LNCAP (cell line): ENCODE results near the gene RDH12.

ENCODE experiments used
- CTCF ChIP-seq: fragments of 450-650 bp; IDR thresholded peaks from 2 replicates; pipeline ENCODE4 v1.5.1; 2017; ENCODE audit warnings: mild to moderate bottlenecking

RDH12 gene

GRCh38 chr14:67704484-67705089 is 2.9 kb downstream of the RDH12 start:
- TF ChIP-seq CTCF, result peak; percentile 81

GRCh38 chr14:67705211-67705610 is 3.5 kb downstream of the RDH12 start:
- no peak for TF ChIP-seq CTCF

- TF ChIP-seq CTCF, result no peak
These were observed 8.5 kb downstream of the RDH12 start for GRCh38 chr14:67710209-67710608.

GRCh38 chr14:67717048-67717447 is 15.4 kb downstream of the RDH12 start:
- TF ChIP-seq CTCF, result no peak

GRCh38 chr14:67718265-67718664 is 16.6 kb downstream of the RDH12 start:
- TF ChIP-seq CTCF, result no peak

- TF ChIP-seq CTCF, result no peak
These were observed 18.2 kb downstream of the RDH12 start for GRCh38 chr14:67719866-67720265.

- TF ChIP-seq CTCF, result no peak
These were observed 20.2 kb downstream of the RDH12 start for GRCh38 chr14:67721875-67722274.

GRCh38 chr14:67722293-67722692 is 20.6 kb downstream of the RDH12 start:
- no peak for TF ChIP-seq CTCF
